ENCODE results near the gene GALNT2.

Gene GALNT2

DNA sequence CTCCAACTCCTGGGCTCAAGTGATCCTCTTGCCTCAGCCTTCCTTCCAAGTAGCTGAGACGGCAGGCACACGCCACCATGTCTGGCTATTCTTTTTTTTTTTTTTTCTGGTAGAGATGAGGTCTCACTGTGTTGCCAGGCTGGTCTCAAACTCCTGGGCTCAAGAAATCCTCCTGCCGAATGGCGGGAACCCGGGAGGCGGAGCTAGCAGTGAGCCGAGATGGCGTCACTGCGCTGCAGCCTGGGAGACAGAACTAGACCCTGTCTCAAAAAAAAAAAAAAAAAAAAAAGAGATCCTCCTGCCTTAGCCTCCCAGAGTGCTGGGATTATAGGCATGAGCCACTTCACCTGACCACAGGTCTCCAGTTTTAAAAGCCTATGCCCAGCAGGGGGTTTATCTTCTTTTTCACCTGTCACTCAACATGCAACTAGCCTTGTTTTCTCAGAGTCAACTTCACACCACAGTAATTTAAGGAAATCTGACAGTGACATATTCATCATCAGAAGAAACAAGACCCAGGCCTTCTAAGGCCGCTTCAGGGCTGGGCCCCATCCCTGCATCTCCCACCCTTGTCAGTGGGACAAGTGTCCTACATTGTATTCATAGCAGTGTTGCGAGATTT, 38.3 kb upstream of the GALNT2 start:
- H3K36me3 ChIP-seq (ENCODE audit: insufficient read depth, low read length) = no peaks in the 10 kb centered on the region
- no peak overlapping the region for H3K9ac ChIP-seq (ENCODE audit: low read depth, low read length, poor library complexity, severe bottlenecking)
- no peaks in the 10 kb centered on the region for H3K27me3 ChIP-seq (ENCODE audit: insufficient read depth, low read length, poor library complexity, severe bottlenecking)
- H3K9me3 ChIP-seq (ENCODE audit: insufficient read depth, low read depth, low read length) = no peaks in the 10 kb centered on the region
- H3K4me2 ChIP-seq (ENCODE audit: low read depth, low read length, poor library complexity, severe bottlenecking) = peak overlapping the region; percentile 28
- no peaks in the 10 kb centered on the region for H3K9me2 ChIP-seq (replicated peaks; ENCODE audit: low read depth, low read length)
- H3K4me1 ChIP-seq (ENCODE audit: insufficient read depth, low read length, poor library complexity, severe bottlenecking) = peaks cover 9% of the 10 kb centered on the region
- H3K79me2 ChIP-seq (ENCODE audit: insufficient read depth, low read length) = no peaks in the 10 kb centered on the region
- H4K20me1 ChIP-seq (ENCODE audit: insufficient read depth, low read length, poor library complexity, severe bottlenecking) = no peaks in the 10 kb centered on the region
- TF ChIP-seq, protein P1, sequence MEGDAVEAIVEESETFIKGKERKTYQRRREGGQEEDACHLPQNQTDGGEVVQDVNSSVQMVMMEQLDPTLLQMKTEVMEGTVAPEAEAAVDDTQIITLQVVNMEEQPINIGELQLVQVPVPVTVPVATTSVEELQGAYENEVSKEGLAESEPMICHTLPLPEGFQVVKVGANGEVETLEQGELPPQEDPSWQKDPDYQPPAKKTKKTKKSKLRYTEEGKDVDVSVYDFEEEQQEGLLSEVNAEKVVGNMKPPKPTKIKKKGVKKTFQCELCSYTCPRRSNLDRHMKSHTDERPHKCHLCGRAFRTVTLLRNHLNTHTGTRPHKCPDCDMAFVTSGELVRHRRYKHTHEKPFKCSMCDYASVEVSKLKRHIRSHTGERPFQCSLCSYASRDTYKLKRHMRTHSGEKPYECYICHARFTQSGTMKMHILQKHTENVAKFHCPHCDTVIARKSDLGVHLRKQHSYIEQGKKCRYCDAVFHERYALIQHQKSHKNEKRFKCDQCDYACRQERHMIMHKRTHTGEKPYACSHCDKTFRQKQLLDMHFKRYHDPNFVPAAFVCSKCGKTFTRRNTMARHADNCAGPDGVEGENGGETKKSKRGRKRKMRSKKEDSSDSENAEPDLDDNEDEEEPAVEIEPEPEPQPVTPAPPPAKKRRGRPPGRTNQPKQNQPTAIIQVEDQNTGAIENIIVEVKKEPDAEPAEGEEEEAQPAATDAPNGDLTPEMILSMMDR (conservative IDR thresholded peaks at IDR 0.05; ENCODE audit: low read length) = no peak
- no peak for TF ChIP-seq EZH2phosphoT487 (IDR thresholded peaks at IDR 0.05; ENCODE audit: borderline replicate concordance)
- no peaks in the 10 kb centered on the region for H3F3A ChIP-seq (ENCODE audit: low read depth)
- peak overlapping the region; percentile 42 for H2AFZ ChIP-seq (ENCODE audit: low read length)
- H3K4me3 ChIP-seq (ENCODE audit: low read length, poor library complexity, severe bottlenecking) = no peak overlapping the region

DNA sequence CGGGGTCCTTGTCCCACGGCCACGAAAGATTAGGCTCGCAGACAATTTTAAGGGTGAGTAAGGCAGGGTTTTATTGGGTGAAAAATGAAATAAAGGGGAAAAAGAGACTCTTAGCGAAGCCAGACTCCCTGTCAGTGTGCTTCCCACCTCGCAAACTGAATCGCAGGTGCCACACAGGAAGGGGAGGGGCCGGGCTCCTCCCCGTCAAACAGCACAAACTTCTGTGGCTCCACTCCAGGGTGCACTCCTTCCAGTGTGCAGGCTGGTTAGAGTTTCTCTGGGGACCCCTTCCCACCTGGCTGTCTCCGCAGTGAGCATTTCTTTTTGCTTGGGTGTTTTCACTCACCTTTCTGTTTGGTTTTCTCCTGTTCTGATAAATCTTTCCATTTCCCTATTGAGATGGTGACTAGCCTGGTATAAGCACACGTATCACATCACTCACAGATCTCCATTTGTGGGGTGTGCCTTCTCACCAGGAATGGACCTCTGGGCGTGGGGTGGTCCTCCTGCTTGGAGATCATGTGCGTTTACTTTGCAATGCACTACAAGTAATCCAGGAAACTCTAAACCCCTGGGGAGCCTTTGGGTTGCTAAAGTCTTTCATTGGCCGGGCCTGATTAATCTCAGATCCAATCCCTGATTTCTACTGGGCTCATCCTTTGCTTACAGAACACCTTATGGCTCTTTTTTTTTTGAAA, 37.6 kb upstream of the GALNT2 start:
- Histone ChIP-seq H3K4me1 (ENCODE audit: insufficient read depth, low read length, poor library complexity, severe bottlenecking) (peaks cover 9% of the 10 kb centered on the region), H3F3A (ENCODE audit: low read depth) (no peaks in the 10 kb centered on the region), H2AFZ (ENCODE audit: low read length) (peak overlapping the region; percentile 42), H3K36me3 (ENCODE audit: insufficient read depth, low read length) (no peaks in the 10 kb centered on the region), H3K9ac (ENCODE audit: low read depth, low read length, poor library complexity, severe bottlenecking) (no peak overlapping the region), H4K20me1 (ENCODE audit: insufficient read depth, low read length, poor library complexity, severe bottlenecking) (no peaks in the 10 kb centered on the region), H3K79me2 (ENCODE audit: insufficient read depth, low read length) (no peaks in the 10 kb centered on the region), H3K4me3 (ENCODE audit: low read length, poor library complexity, severe bottlenecking) (peak overlapping the region; percentile 33), H3K9me3 (ENCODE audit: insufficient read depth, low read depth, low read length) (no peaks in the 10 kb centered on the region), H3K4me2 (ENCODE audit: low read depth, low read length, poor library complexity, severe bottlenecking) (peak overlapping the region; percentile 28), H3K27me3 (ENCODE audit: insufficient read depth, low read length, poor library complexity, severe bottlenecking) (no peaks in the 10 kb centered on the region), H3K9me2 (replicated peaks; ENCODE audit: low read depth, low read length) (no peaks in the 10 kb centered on the region)
- no peak for TF ChIP-seq EZH2phosphoT487 (IDR thresholded peaks at IDR 0.05; ENCODE audit: borderline replicate concordance)
- TF ChIP-seq, protein P1 (conservative IDR thresholded peaks at IDR 0.05; ENCODE audit: low read length) = no peak

DNA sequence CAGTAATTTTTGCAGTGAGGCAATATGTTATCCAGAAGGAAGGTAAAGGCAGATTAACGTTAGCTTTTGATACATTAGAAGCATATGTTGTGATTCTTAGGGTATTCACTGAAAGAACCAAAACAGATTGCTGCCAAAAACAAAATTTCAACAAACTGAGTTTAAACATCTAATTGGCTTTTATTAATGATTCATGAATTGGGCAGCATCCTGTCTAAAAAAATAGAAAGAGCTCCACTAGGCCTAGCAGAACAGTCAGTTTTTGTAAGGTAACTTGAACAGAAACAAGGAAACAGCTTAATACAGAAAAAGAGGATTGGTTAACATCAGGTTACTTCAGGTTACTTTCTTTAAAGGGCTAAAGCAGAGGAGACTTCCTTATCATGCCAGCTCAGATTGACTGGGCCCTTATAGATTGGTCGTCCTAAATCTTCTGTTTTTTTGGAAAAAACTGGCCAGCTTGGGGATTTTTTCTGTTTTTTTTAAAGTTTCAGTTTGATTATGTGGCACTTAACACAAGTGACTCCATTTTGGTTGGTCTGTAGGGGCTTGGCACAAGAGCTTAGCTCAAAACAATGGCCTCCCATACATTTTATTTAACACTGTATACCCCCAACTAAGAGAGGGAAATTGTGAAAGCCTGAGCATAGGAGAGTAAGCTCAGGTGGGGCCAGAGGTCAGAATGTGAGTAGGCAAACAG, 36.8 kb upstream of the GALNT2 start:
- Histone ChIP-seq H3K4me3 (ENCODE audit: low read length, poor library complexity, severe bottlenecking) (no peak overlapping the region), H4K20me1 (ENCODE audit: insufficient read depth, low read length, poor library complexity, severe bottlenecking) (no peaks in the 10 kb centered on the region), H3K4me1 (ENCODE audit: insufficient read depth, low read length, poor library complexity, severe bottlenecking) (peaks cover 9% of the 10 kb centered on the region), H3K36me3 (ENCODE audit: insufficient read depth, low read length) (no peaks in the 10 kb centered on the region), H3K27me3 (ENCODE audit: insufficient read depth, low read length, poor library complexity, severe bottlenecking) (no peaks in the 10 kb centered on the region), H3K9me2 (replicated peaks; ENCODE audit: low read depth, low read length) (no peaks in the 10 kb centered on the region), H3K4me2 (ENCODE audit: low read depth, low read length, poor library complexity, severe bottlenecking) (no peak overlapping the region), H3F3A (ENCODE audit: low read depth) (no peaks in the 10 kb centered on the region), H3K79me2 (ENCODE audit: insufficient read depth, low read length) (no peaks in the 10 kb centered on the region), H2AFZ (ENCODE audit: low read length) (no peak overlapping the region), H3K9ac (ENCODE audit: low read depth, low read length, poor library complexity, severe bottlenecking) (no peak overlapping the region), H3K9me3 (ENCODE audit: insufficient read depth, low read depth, low read length) (no peaks in the 10 kb centered on the region)
- no peak for TF ChIP-seq EZH2phosphoT487 (IDR thresholded peaks at IDR 0.05; ENCODE audit: borderline replicate concordance)
- TF ChIP-seq, protein P1 (conservative IDR thresholded peaks at IDR 0.05; ENCODE audit: low read length) = no peak
